Esophagus muscularis mucosa (tissue), 4 donors: ENCODE measurements around the gene NEURL2. TPM values are rescaled to one million over a fixed set of nuclear protein-coding genes. Genes with fewer than 3 reads are reported as not detected.
A peak's percentile ranks its signal among the peaks of the same experiment; 100 is the strongest.

Experiments
- DNase-seq: peaks from one replicate; pipeline ENCODE4 v3.0.0-alpha.2; 2017; ENCODE audit errors: extremely low spot score
- H3K27ac ChIP-seq, 4 donors: fragments of 200-600 bp; sonication (generic); replicated peaks in 1 of 4; 1 replicate in 3 of 4; 2 replicates in 1 of 4; pipeline ENCODE4 v1.5.1; 2016 to 2019; ENCODE audit warnings: mild to moderate bottlenecking in 1 of 4
- H3K27me3 ChIP-seq, 4 donors: fragments of 200-600 bp; sonication (generic); one replicate each; pipeline versions ENCODE4 v1.5.1 to v1.6.0; 2016 to 2019
- H3K36me3 ChIP-seq, 4 donors: fragments of 200-600 bp; sonication (generic); one replicate each; pipeline ENCODE4 v1.5.1; 2016 to 2019
- H3K4me1 ChIP-seq, 4 donors: fragments of 200-600 bp; sonication (generic); one replicate each; pipeline ENCODE4 v1.5.1; 2016 to 2019
- H3K4me3 ChIP-seq, 4 donors: fragments of 200-600 bp; sonication (generic); 1 replicate in 2 of 4; 2 replicates in 2 of 4; pipeline ENCODE4 v1.5.1; 2016 to 2019; ENCODE audit warnings: mild to moderate bottlenecking in 4 of 4, moderate library complexity in 1 of 4
- H3K9me3 ChIP-seq, 4 donors: fragments of 200-600 bp; sonication (generic); 1 replicate in 3 of 4; 2 replicates in 1 of 4; pipeline ENCODE4 v1.5.1; 2016 to 2019
- EP300 ChIP-seq: sonication (generic); formaldehyde crosslinking; IDR thresholded peaks from one replicate; pipeline ENCODE4 v1.6.1; 2017; ENCODE audit warnings: antibody characterized with exemption
- POLR2A ChIP-seq: fragments of 450-650 bp; IDR thresholded peaks from one replicate; pipeline ENCODE4 v1.6.1; 2017; ENCODE audit warnings: antibody characterized with exemption, moderate library complexity, mild to moderate bottlenecking, low read depth
- POLR2AphosphoS5 ChIP-seq, 2 donors: sonication (generic); formaldehyde crosslinking; IDR thresholded peaks; one replicate each; pipeline ENCODE4 v1.6.1; 2017; ENCODE audit warnings: antibody characterized with exemption in 2 of 2
- WGBS: methylation state at CpG from one replicate; pipeline ENCODE4 v1.1.5; 2018; 5-methylcytosine and 5-hydroxymethylcytosine counted together
- intact Hi-C: fragments of 100-400 bp; cut with DNase I; formaldehyde crosslinking; loops from one replicate; pipeline ENCODE4 v1.15.1; 2023
- total RNA-seq, 4 donors: library from RNA; depleted of rRNA; stranded (reverse); fragments of >200 nt; gene quantifications; one replicate each; pipeline versions ENCODE4 v1.1.0 to v1.2.1, GENCODE V29; 2016
- TF ChIP-seq, protein P1 (sequence below), 3 experiments: fragments of 200-600 bp in 2 of 3; fragments of 450-650 bp in 1 of 3; sonication (generic) in 2 of 3; IDR thresholded peaks; one replicate each; pipeline ENCODE4 v1.5.1; 2017 to 2019; ENCODE audit warnings: antibody characterized with exemption in 3 of 3, mild to moderate bottlenecking in 2 of 3, moderate library complexity in 1 of 3

The NEURL2 gene
- total RNA-seq, 4 donors from 2014 or later, result 10.8 to 16.1 (median 13.0) TPM

DNA sequence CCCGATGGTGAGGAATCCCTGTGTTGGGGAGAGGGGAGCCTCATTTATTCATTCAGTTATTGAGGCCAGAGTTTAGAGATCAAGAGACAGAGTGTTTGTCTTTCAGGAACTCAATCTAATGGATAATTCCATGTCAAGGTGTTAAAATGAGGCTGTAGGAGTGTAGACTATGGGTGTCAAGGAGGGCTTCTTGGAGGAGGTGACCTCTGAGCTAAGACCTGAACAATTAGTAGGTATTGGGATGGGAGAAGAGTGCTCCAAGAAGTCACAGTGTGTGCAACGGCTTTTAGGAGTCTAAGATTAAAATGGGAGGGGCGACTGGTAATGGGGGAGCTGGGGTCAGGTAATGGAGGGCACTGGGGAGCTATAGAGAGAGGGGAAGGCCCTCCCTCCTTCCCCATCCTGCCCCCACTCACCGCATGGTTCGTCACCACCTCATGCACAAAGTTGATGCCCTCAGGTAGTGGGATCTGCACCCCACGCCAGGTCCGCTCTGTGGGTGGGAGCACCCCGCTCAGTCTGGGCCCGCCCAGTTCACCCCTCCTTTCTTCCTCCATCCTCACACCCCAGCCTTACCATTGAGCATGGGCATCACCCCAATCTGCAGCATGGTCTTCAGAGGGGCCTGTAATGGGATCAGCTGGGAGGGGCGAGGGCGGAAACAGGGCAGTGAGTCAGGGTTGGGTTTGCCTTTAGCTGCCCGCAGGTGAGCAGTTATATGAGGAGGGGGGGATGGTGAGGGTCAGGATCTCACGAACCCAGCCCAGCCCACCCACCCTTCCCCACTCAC is 8.2 kb upstream of the NEURL2 start:
- no peak for TF ChIP-seq POLR2AphosphoS5 (IDR thresholded peaks at IDR 0.05)
- no peak for TF ChIP-seq POLR2A
- TF ChIP-seq EP300, result no peak
- TF ChIP-seq, protein P1, sequence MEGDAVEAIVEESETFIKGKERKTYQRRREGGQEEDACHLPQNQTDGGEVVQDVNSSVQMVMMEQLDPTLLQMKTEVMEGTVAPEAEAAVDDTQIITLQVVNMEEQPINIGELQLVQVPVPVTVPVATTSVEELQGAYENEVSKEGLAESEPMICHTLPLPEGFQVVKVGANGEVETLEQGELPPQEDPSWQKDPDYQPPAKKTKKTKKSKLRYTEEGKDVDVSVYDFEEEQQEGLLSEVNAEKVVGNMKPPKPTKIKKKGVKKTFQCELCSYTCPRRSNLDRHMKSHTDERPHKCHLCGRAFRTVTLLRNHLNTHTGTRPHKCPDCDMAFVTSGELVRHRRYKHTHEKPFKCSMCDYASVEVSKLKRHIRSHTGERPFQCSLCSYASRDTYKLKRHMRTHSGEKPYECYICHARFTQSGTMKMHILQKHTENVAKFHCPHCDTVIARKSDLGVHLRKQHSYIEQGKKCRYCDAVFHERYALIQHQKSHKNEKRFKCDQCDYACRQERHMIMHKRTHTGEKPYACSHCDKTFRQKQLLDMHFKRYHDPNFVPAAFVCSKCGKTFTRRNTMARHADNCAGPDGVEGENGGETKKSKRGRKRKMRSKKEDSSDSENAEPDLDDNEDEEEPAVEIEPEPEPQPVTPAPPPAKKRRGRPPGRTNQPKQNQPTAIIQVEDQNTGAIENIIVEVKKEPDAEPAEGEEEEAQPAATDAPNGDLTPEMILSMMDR (IDR thresholded peaks at IDR 0.05), result no peak
- Histone ChIP-seq H3K9me3 (no peaks in the 10 kb centered on the region), H3K27ac (no peak overlapping the region), H3K27me3 (no peaks in the 10 kb centered on the region), H3K36me3 (peaks cover 23 to 92% (median 78%) of the 10 kb centered on the region in 4 donors), H3K4me1 (no peaks in the 10 kb centered on the region), H3K4me3 (no peak overlapping the region)
- intact Hi-C loops, result no loop called here
- WGBS, result 84% methylated on average over 12 of the region's 13 CpGs
- DNase-seq, result no peak

DNA sequence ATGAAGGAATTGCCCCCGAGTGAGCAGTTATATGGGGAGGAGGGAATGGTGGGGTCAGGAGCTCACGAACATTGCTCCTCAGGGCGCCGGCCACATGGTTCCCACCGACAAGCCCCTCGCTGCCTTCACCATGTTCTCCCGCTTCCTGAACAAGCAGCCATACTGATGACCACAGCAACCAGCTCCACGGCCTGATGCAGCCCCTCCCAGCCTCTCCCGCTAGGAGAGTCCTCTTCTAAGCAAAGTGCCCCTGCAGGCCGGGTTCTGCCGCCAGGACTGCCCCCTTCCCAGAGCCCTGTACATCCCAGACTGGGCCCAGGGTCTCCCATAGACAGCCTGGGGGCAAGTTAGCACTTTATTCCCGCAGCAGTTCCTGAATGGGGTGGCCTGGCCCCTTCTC is 7.3 kb upstream of the NEURL2 start:
- TF ChIP-seq POLR2A (no peak), POLR2AphosphoS5 (IDR thresholded peaks at IDR 0.05) (no peak), EP300 (no peak)
- TF ChIP-seq, protein P1 (IDR thresholded peaks at IDR 0.05), result no peak
- WGBS, result 79% methylated on average over 11 of the region's 12 CpGs
- no peaks in the 10 kb centered on the region for H3K27me3 ChIP-seq
- DNase-seq, result no peak
- intact Hi-C loops, result no loop called here
- no peak overlapping the region for H3K27ac ChIP-seq
- no peak overlapping the region for H3K4me3 ChIP-seq
- H3K36me3 ChIP-seq, result peaks cover 23 to 94% (median 88%) of the 10 kb centered on the region in 4 donors
- peaks cover 0 to 3% (median 0%) of the 10 kb centered on the region in 4 donors for H3K4me1 ChIP-seq
- no peaks in the 10 kb centered on the region for H3K9me3 ChIP-seq

DNA sequence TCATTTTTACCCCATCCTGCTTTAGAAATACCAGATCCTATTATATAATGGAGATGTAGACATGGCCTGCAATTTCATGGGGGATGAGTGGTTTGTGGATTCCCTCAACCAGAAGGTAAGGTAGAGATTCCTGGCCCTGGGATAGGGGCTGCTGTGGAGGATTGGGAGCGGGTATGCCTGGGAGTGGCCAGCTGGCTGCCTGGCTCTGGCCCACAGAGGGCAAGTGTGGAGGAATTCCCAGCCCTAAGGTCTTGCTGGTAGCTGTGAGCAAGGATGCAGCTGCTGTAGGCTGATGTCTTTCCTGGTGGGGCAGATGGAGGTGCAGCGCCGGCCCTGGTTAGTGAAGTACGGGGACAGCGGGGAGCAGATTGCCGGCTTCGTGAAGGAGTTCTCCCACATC is 6.7 kb upstream of the NEURL2 start:
- Histone ChIP-seq H3K9me3 (no peaks in the 10 kb centered on the region), H3K36me3 (peaks cover 23 to 100% (median 93%) of the 10 kb centered on the region in 4 donors), H3K4me3 (no peak overlapping the region), H3K27ac (no peak overlapping the region), H3K4me1 (peaks cover 0 to 9% (median 3%) of the 10 kb centered on the region in 4 donors), H3K27me3 (no peaks in the 10 kb centered on the region)
- 90% methylated on average over 7 of the region's 7 CpGs for WGBS
- DNase-seq, result no peak
- intact Hi-C loops, result no loop called here
- no peak for TF ChIP-seq POLR2A
- TF ChIP-seq, protein P1 (IDR thresholded peaks at IDR 0.05), result no peak
- no peak for TF ChIP-seq EP300
- TF ChIP-seq POLR2AphosphoS5 (IDR thresholded peaks at IDR 0.05), result no peak

DNA sequence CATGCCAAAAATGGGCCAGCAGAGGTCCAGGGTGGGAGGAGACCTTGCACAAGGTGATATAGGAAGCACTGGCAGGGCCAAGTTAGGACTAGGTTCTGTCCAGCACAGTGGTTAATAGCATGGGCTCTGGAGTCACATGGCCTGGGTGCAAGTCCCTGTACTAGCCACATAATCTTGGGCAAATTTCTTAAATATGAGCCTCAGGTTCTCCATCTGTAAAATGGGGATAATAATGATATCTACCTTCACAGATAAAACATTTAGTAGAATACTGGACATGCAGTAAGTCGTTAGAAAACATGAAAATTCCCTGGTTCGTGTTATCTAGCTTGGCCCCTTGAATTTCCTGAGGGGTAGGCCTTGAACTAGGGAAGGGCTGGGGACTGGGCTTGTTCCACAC is 6.3 kb upstream of the NEURL2 start:
- no peak for DNase-seq
- Histone ChIP-seq H3K27me3 (no peaks in the 10 kb centered on the region), H3K27ac (no peak overlapping the region), H3K4me3 (no peak overlapping the region), H3K9me3 (no peaks in the 10 kb centered on the region), H3K36me3 (peaks cover 23 to 98% (median 94%) of the 10 kb centered on the region in 4 donors), H3K4me1 (peaks cover 1 to 13% (median 7%) of the 10 kb centered on the region in 4 donors)
- intact Hi-C loops, result no loop called here
- 79% methylated on average over 2 of the region's 2 CpGs for WGBS
- TF ChIP-seq POLR2AphosphoS5 (IDR thresholded peaks at IDR 0.05) (no peak), EP300 (no peak)

DNA sequence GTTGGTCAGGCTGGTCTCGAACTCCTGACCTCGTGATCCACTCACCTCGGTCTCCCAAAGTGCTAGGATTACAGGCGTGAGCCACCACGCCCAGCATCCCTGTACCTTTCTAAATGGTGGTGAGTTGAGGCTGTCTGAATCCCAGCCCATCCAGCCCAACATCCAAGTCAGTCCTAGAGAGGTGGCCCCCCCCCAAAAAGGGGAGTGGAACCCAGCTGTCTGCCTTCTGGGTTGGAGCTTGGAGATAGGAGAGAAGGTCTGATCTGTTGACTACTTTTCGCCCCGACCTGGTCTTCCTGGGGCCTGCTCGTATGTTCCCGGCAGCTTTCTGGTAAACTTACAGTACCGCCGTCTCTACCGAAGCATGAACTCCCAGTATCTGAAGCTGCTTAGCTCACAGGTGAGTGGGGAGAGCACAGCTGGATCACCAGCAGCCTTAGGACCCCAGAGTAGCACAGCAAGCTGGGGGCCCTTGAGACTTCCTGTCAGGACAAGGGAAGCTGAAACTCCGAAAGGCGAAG is 5.7 kb upstream of the NEURL2 start:
- Histone ChIP-seq H3K36me3 (peaks cover 23 to 92% (median 89%) of the 10 kb centered on the region in 4 donors), H3K27me3 (no peaks in the 10 kb centered on the region), H3K27ac (no peak overlapping the region), H3K4me3 (no peak overlapping the region), H3K9me3 (no peaks in the 10 kb centered on the region), H3K4me1 (peaks cover 7 to 18% (median 13%) of the 10 kb centered on the region in 4 donors)
- DNase-seq, result no peak
- peak in 1 of 2 donors; percentile 6 for TF ChIP-seq POLR2AphosphoS5 (IDR thresholded peaks at IDR 0.05)
- TF ChIP-seq, protein P1 (IDR thresholded peaks at IDR 0.05), result no peak
- intact Hi-C loops, result no loop called here
- WGBS, result 92% methylated on average over 14 of the region's 14 CpGs
